GM10847 (cell line): ENCODE data around the gene PDE4D.

Experiments used
- POLR2A ChIP-seq: IDR thresholded peaks from 2 replicates; pipeline ENCODE4 v1.6.1; 2011; ENCODE audit not compliant: insufficient read length; ENCODE audit errors: extremely low read depth

Gene PDE4D

DNA sequence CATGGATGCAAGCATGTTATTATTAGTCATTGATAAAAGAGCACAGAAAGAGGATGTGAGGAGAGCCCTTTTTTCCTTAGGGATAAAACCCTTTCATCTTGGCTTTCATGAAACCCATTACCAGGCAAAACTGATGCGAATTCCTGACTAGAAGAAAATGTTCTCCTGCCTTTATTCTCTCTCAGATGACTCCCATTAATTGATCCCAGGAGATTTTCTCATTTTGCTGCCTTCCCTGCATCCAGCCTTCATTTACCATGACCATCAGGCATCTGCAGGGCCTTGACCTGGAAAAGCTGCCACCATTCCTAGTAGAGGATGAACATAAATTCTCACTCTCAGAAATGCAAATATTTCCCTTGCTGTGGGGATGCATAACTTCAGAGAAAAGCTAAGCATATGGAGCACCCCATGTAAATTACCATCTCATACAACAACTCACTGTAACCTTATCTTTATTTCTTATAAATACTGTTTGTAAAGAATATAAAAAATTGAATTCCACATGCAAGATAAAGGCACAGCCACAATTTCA is 176.5 kb downstream of the PDE4D start:
- TF ChIP-seq POLR2A, result no peak

- TF ChIP-seq POLR2A, result no peak
Measured at GRCh38 chr5:59716029-59716428, 177.5 kb downstream of the PDE4D start.

DNA sequence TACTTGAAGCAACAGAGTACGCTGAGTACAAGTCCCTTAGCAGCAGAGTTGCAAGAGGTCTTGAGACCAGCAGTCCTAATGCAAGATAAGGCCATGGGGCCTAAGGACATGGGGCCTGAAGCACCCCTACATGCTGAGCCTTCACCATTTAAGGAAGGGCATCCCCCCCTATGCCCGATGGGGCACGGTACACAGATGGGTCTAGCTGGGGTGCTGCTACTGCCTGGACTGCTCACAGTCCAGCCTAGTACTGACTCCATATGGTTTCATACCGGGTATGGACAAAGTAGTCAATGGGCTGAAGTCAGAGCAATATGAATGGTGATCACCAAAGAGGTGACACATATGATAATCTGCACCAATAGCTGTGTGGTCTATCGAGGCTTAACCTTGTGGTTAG is 178.3 kb downstream of the PDE4D start:
- no peak for TF ChIP-seq POLR2A

- TF ChIP-seq POLR2A, result no peak
Measured at GRCh38 chr5:59713498-59713844, 180.1 kb downstream of the PDE4D start.

DNA sequence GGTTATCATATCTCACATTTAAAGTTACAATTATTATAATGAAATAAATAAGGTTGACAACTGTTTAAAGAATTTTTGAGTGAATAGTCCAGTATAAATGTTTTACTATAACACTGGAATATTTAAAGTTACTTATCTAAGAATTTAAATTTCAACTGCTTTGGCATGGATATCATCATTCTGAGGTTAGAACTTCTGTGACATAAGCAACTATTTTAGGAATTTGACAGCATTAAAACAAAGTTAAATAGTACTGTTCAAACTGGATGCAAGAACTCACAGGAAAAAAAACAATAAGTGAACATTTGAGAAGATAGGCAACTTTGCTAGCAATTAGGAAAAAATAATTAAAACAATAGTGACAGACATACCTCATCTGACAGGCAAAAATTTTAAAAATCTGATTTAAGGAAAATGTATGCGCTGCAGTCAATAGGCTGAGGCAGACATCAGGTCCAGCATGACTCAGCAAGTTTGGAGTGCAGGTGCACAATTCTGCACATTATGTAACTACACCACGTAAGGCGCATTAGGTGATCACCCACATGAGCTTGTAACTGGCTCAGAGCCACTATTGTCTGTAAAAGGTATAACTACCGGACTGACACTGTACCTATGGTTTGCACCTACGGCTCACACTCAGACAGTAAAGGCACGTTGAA is 180.6 kb downstream of the PDE4D start:
- TF ChIP-seq POLR2A, result no peak

GRCh38 chr5:59711310-59711709 is 182.2 kb downstream of the PDE4D start:
- no peak for TF ChIP-seq POLR2A

- no peak for TF ChIP-seq POLR2A
Measured at GRCh38 chr5:59709846-59710245, 183.7 kb downstream of the PDE4D start.

- TF ChIP-seq POLR2A, result no peak
Measured at GRCh38 chr5:59709346-59709821, 184.1 kb downstream of the PDE4D start.

- no peak for TF ChIP-seq POLR2A
Measured at GRCh38 chr5:59704936-59705335, 188.6 kb downstream of the PDE4D start.

DNA sequence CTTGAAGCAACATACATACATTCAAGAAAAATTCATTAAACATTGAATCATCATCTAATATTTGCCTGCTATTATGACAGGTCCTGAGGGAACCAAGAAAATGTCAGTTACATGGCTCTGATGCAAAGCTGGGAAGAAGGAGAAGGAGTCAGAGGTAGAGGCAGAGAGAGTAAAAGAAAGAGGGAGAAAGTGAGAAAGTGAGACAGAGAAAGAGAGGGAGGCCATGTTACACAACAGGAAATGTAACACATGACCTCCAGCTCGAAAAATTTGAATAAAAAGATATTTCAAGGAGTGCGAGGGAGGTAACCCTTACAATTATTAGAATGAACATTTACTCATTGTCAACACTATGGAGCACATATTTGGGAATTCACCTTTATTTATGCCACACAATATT is 189.7 kb downstream of the PDE4D start:
- no peak for TF ChIP-seq POLR2A

- TF ChIP-seq POLR2A, result no peak
Measured at GRCh38 chr5:59698207-59699178, 195.0 kb downstream of the PDE4D start.

DNA sequence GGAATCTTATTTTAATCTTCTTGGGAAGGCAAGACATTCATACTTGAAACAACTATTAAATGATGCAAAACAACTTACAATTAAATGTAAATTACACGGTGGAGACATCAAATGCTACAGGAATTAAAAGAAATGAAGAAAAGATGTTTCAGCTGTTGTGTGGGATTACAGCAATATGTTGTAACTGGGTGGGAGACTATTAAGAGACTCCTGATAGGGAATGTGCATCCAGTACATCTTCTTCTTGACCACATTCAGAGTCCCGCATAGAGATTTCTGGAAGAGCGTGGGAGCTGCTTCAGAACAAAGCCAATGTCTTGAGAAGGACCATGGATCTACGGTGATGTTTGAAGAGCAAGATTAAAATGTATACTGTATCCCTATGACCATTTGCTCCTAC is 199.1 kb downstream of the PDE4D start:
- no peak for TF ChIP-seq POLR2A

DNA sequence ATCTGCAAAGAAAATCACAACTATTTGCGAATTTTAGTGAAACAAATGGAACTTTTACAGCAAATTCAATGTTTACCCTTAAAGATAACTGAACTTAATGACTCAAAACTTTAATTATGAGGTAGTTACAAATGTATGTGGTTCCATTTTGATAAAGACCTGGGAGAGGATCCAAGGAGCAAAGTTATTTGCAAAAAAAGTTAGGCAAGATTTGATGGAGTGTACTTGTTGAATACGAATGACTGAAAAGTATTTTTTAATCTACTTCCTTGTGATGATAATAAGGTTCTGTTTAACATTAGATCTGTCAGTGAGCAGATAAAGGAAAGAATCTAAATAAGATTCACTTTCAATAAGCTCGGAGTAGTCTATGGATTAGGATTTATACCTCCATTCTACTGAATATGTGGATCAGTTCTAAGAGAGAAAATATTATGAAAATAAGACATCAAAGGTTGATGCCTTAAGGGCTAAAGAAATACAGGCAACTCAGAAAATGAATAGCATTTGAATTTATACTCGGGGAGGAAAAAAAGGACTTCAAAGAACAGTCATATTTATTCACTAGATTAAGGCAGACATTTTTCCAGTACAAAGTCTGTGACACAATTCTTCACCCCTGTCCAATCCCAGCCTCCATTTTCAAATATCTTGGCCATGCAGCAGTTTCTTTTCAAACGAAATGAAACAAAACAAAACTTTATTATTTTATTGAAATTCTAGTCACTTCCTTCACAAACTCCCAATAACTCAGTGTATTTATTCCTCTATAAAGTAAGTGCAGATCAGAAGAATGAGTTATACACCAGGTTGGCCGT is 199.8 kb downstream of the PDE4D start:
- TF ChIP-seq POLR2A, result no peak

DNA sequence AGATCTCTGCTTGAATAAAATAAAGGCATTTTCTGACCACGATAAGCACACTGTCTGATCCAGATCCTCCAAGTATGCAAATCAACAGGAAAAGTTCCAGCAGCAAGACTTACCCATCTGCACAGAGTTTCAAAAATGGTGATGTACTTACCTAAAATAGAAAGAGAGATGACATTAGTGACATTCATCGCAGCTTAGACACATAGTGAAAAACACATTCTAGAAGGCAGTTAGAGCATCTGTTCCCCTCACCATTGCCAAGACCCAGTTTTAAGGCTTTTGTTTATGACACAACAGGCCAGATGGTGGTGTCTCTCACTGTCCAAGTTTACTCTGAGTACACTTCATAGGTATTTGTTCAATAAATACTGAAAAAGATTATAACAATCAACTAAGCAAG is 207.7 kb downstream of the PDE4D start:
- TF ChIP-seq POLR2A, result no peak

- no peak for TF ChIP-seq POLR2A
Measured at GRCh38 chr5:59685191-59685530, 208.4 kb downstream of the PDE4D start.
